OCI-LY7 (cell line): ENCODE results near the gene HEG1. TPM values are rescaled to one million over a fixed set of nuclear protein-coding genes. Genes with fewer than 3 reads are reported as not detected.

ENCODE experiments used
- BruUV-seq: library from RNA; stranded (reverse); fragments of 400-500 nt; replicated peaks from 2 replicates; lab custom pipeline; 2021; lab: Mats Ljungman, UMichigan
- CTCF ChIA-PET: fragments of 300-600 bp; sonication (Branson Sonifier 250); formaldehyde crosslinking; loops from one replicate; lab custom pipeline; 2022; ENCODE audit warnings: antibody characterized with exemption; ENCODE audit not compliant: unreplicated experiment; lab: Charles Lee
- POLR2A ChIA-PET: fragments of 300-600 bp; sonication (Branson Sonifier 250); formaldehyde crosslinking; loops from one replicate; lab custom pipeline; 2022; ENCODE audit warnings: antibody characterized with exemption; lab: Charles Lee
- DNase-seq: peaks from one replicate; pipeline ENCODE4 v3.0.0-alpha.2; 2015; ENCODE audit warnings: low spot score
- H2AFZ ChIP-seq: fragments of 200-600 bp; sonication (generic), shearing (Covaris generic); 2 replicates; pipeline ENCODE4 v1.6.1; 2014; ENCODE audit warnings: mild to moderate bottlenecking, antibody characterized with exemption, low read length, moderate library complexity
- H3K27ac ChIP-seq: fragments of 200-600 bp; sonication (generic); 2 replicates; pipeline ENCODE4 v1.5.1; 2014; ENCODE audit warnings: mixed run types, low read depth, mild to moderate bottlenecking, moderate library complexity, low read length, inconsistent platforms; ENCODE audit not compliant: poor library complexity, severe bottlenecking
- H3K36me3 ChIP-seq: fragments of 200-600 bp; sonication (generic); 2 replicates; pipeline ENCODE4 v1.6.1; 2014; ENCODE audit warnings: mild to moderate bottlenecking, antibody characterized with exemption, low read length, moderate library complexity, mixed read lengths; ENCODE audit not compliant: insufficient read depth
- H3K4me1 ChIP-seq: fragments of 200-600 bp; sonication (generic); 2 replicates; pipeline ENCODE4 v1.5.1; 2014; ENCODE audit warnings: mild to moderate bottlenecking, low read length; ENCODE audit not compliant: insufficient read depth, poor library complexity, severe bottlenecking
- H3K4me2 ChIP-seq: fragments of 200-600 bp; sonication (generic); 2 replicates; pipeline ENCODE4 v1.6.1; 2014; ENCODE audit warnings: mild to moderate bottlenecking, low read length
- H3K4me3 ChIP-seq: fragments of 200-600 bp; sonication (generic); 2 replicates; pipeline ENCODE4 v1.5.1; 2014; ENCODE audit warnings: mild to moderate bottlenecking, low read depth, low read length; ENCODE audit not compliant: poor library complexity, severe bottlenecking
- H3K79me2 ChIP-seq: fragments of 200-600 bp; sonication (generic); 2 replicates; pipeline ENCODE4 v1.6.1; 2016; ENCODE audit warnings: low read depth, mild to moderate bottlenecking, low read length, moderate library complexity, mixed read lengths; ENCODE audit not compliant: insufficient read depth
- H3K9me2 ChIP-seq: fragments of 200-600 bp; sonication (generic); 2 replicates; pipeline ENCODE4 v1.6.1; 2016; ENCODE audit warnings: mild to moderate bottlenecking, low read length, mixed read lengths; ENCODE audit not compliant: insufficient read depth
- H3K9me3 ChIP-seq: fragments of 200-600 bp; sonication (generic); 2 replicates; pipeline ENCODE4 v1.6.1; 2014; ENCODE audit warnings: mild to moderate bottlenecking, mixed run types, low read length, mixed read lengths
- H4K20me1 ChIP-seq: fragments of 200-600 bp; sonication (generic); 2 replicates; pipeline ENCODE4 v1.6.1; 2014; ENCODE audit warnings: mild to moderate bottlenecking, antibody characterized with exemption, low read length, moderate library complexity, mixed read lengths; ENCODE audit not compliant: insufficient read depth
- CTCF ChIP-seq: fragments of 200-600 bp; sonication (generic); conservative IDR thresholded peaks from 2 replicates; pipeline ENCODE4 v1.5.1; 2014; ENCODE audit warnings: mild to moderate bottlenecking, antibody characterized with exemption, low read length, moderate library complexity, mixed read lengths
- EZH2phosphoT487 ChIP-seq: fragments of 200-600 bp; sonication (generic); IDR thresholded peaks from 2 replicates; pipeline ENCODE4 v1.6.1; 2018; ENCODE audit warnings: low read depth, borderline replicate concordance, mild to moderate bottlenecking, mixed run types, antibody characterized with exemption, low read length, moderate library complexity, mixed read lengths
- intact Hi-C: fragments of 100-400 bp; cut with micrococcal nuclease; formaldehyde crosslinking; loops from one replicate; pipeline ENCODE4 v1.10.0; 2022; ENCODE audit not compliant: unreplicated experiment
- total RNA-seq, 2 experiments: library from RNA; depleted of rRNA in 1 of 2; stranded (reverse); fragments of >200 nt in 1 of 2; shearing (Covaris generic) in 1 of 2; gene quantifications; 2 replicates each; pipeline ENCODE4 v1.2.3, GENCODE V29; 2014 to 2022

The HEG1 gene
- total RNA-seq, 2 experiments from 2014 or later = 2.4 to 6.0 TPM

- Histone ChIP-seq H3K4me3 (no peak overlapping the region), H2AFZ (no peak overlapping the region), H4K20me1 (no peaks in the 10 kb centered on the region), H3K9me3 (no peaks in the 10 kb centered on the region), H3K9me2 (no peaks in the 10 kb centered on the region), H3K79me2 (no peaks in the 10 kb centered on the region), H3K36me3 (no peaks in the 10 kb centered on the region), H3K4me1 (no peaks in the 10 kb centered on the region), H3K27ac (no peak overlapping the region), H3K4me2 (no peak overlapping the region)
- intact Hi-C loops = no loop called here
- ChIA-PET CTCF (no interaction called here), POLR2A (no interaction called here)
- no peak for DNase-seq
- no peak for TF ChIP-seq CTCF
- no peak for TF ChIP-seq EZH2phosphoT487
- BruUV-seq = no TSS peak
Observed at GRCh38 chr3:124952282-124952855, 103.4 kb downstream of the HEG1 start.

GRCh38 chr3:124951511-124952281 lies 104.1 kb downstream of the HEG1 start:
- no peak overlapping the region for H3K4me3 ChIP-seq
- intact Hi-C loops = no loop called here
- H3K79me2 ChIP-seq = no peaks in the 10 kb centered on the region
- DNase-seq = no peak
- no peak overlapping the region for H3K27ac ChIP-seq
- H3K9me2 ChIP-seq = no peaks in the 10 kb centered on the region
- H3K9me3 ChIP-seq = no peaks in the 10 kb centered on the region
- no peak overlapping the region for H2AFZ ChIP-seq
- POLR2A ChIA-PET = no interaction called here
- H3K36me3 ChIP-seq = no peaks in the 10 kb centered on the region
- CTCF ChIA-PET = no interaction called here
- no peaks in the 10 kb centered on the region for H3K4me1 ChIP-seq
- TF ChIP-seq EZH2phosphoT487 = no peak
- no peak for TF ChIP-seq CTCF
- no peaks in the 10 kb centered on the region for H4K20me1 ChIP-seq
- H3K4me2 ChIP-seq = no peak overlapping the region
- BruUV-seq = no TSS peak

- intact Hi-C loops = no loop called here
- Histone ChIP-seq H3K9me2 (no peaks in the 10 kb centered on the region), H3K9me3 (no peaks in the 10 kb centered on the region), H3K4me2 (no peak overlapping the region), H3K36me3 (no peaks in the 10 kb centered on the region), H4K20me1 (no peaks in the 10 kb centered on the region), H3K4me3 (no peak overlapping the region), H3K79me2 (no peaks in the 10 kb centered on the region), H3K27ac (no peak overlapping the region), H2AFZ (no peak overlapping the region), H3K4me1 (no peaks in the 10 kb centered on the region)
- ChIA-PET POLR2A (no interaction called here), CTCF (no interaction called here)
- TF ChIP-seq CTCF (no peak), EZH2phosphoT487 (no peak)
- BruUV-seq = no TSS peak
- no peak for DNase-seq
Observed at GRCh38 chr3:124950026-124950425, 105.8 kb downstream of the HEG1 start.
